ENCODE data around the gene B4GALNT4. TPM values are rescaled to one million over a fixed set of nuclear protein-coding genes. Genes with fewer than 3 reads are reported as not detected.
A peak's percentile ranks its signal among the peaks of the same experiment; 100 is the strongest.
"Not testable (repeated sequence)": the region's sequence is repeated elsewhere in the genome, so short reads cannot be mapped to it uniquely, and the experiment has no call there.

The B4GALNT4 gene
- total RNA-seq, 1 donor from 2014 or later, result 294 TPM

GRCh38 chr11:340539-341512, 28.5 kb upstream of the B4GALNT4 start:
- peaks cover 12% of the 10 kb centered on the region for H3K4me1 Mint-ChIP-seq (ENCODE audit: low read depth)
- DNase-seq (ENCODE audit: low spot score, unreplicated experiment), result no peak
- no peaks in the 10 kb centered on the region for H3K9me3 Mint-ChIP-seq (ENCODE audit: low read depth)
- H3K27me3 Mint-ChIP-seq, result peaks cover 6% of the 10 kb centered on the region
- TF ChIP-seq, protein P1, sequence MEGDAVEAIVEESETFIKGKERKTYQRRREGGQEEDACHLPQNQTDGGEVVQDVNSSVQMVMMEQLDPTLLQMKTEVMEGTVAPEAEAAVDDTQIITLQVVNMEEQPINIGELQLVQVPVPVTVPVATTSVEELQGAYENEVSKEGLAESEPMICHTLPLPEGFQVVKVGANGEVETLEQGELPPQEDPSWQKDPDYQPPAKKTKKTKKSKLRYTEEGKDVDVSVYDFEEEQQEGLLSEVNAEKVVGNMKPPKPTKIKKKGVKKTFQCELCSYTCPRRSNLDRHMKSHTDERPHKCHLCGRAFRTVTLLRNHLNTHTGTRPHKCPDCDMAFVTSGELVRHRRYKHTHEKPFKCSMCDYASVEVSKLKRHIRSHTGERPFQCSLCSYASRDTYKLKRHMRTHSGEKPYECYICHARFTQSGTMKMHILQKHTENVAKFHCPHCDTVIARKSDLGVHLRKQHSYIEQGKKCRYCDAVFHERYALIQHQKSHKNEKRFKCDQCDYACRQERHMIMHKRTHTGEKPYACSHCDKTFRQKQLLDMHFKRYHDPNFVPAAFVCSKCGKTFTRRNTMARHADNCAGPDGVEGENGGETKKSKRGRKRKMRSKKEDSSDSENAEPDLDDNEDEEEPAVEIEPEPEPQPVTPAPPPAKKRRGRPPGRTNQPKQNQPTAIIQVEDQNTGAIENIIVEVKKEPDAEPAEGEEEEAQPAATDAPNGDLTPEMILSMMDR (IDR thresholded peaks at IDR 0.05; ENCODE audit: unreplicated experiment), result no peak
- H3K36me3 Mint-ChIP-seq (ENCODE audit: insufficient read depth), result no peaks in the 10 kb centered on the region
- no peak overlapping the region for H3K27ac Mint-ChIP-seq
- H3K4me3 Mint-ChIP-seq (ENCODE audit: low read depth), result no peak overlapping the region

- Mint-ChIP-seq H3K27me3 (peaks cover 6% of the 10 kb centered on the region), H3K27ac (no peak overlapping the region), H3K36me3 (ENCODE audit: insufficient read depth) (no peaks in the 10 kb centered on the region), H3K4me1 (ENCODE audit: low read depth) (peaks cover 2% of the 10 kb centered on the region), H3K4me3 (ENCODE audit: low read depth) (no peak overlapping the region), H3K9me3 (ENCODE audit: low read depth) (no peaks in the 10 kb centered on the region)
- DNase-seq (ENCODE audit: low spot score, unreplicated experiment), result no peak
- TF ChIP-seq, protein P1 (IDR thresholded peaks at IDR 0.05; ENCODE audit: unreplicated experiment), result no peak
Measured at GRCh38 chr11:342328-342727, 27.0 kb upstream of the B4GALNT4 start.

- DNase-seq (ENCODE audit: low spot score, unreplicated experiment), result no peak
- Mint-ChIP-seq H3K4me1 (ENCODE audit: low read depth) (peaks cover 2% of the 10 kb centered on the region), H3K27ac (no peak overlapping the region), H3K4me3 (ENCODE audit: low read depth) (no peak overlapping the region), H3K27me3 (peaks cover 6% of the 10 kb centered on the region), H3K9me3 (ENCODE audit: low read depth) (no peaks in the 10 kb centered on the region), H3K36me3 (ENCODE audit: insufficient read depth) (no peaks in the 10 kb centered on the region)
- TF ChIP-seq, protein P1 (IDR thresholded peaks at IDR 0.05; ENCODE audit: unreplicated experiment), result no peak
Measured at GRCh38 chr11:344836-345578, 24.3 kb upstream of the B4GALNT4 start.

GRCh38 chr11:346529-346928, 22.8 kb upstream of the B4GALNT4 start:
- Mint-ChIP-seq H3K4me3 (ENCODE audit: low read depth) (no peak overlapping the region), H3K36me3 (ENCODE audit: insufficient read depth) (no peaks in the 10 kb centered on the region), H3K4me1 (ENCODE audit: low read depth) (peaks cover 12% of the 10 kb centered on the region), H3K9me3 (ENCODE audit: low read depth) (no peaks in the 10 kb centered on the region), H3K27ac (peak overlapping the region; percentile 52), H3K27me3 (peaks cover 5% of the 10 kb centered on the region)
- DNase-seq (ENCODE audit: low spot score, unreplicated experiment), result no peak
- TF ChIP-seq, protein P1 (IDR thresholded peaks at IDR 0.05; ENCODE audit: unreplicated experiment), result no peak

DNA sequence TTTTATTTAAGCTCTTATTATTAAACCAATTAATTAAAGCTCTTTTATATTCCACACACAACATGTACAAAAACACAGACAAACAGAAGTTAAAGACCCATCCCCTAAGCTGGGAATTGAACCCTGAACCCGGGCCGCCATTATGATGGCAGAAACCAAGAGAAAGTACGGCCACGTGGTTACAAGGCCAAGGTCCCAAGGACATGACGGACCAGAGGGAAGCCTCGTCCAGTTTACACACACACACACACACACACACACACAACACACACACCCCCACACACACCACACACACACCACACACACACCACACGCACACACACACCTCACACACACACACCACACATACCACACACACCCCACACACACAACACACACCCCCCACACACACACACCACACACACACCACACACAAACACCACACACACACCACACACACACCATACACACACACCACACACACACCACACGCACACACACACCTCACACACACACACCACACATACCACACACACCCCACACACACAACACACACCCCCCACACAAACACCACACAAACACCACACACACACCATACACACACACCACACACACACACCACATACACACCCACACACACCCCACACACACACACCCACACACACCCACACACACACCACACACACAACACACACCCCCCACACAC, 19.9 kb upstream of the B4GALNT4 start:
- DNase-seq (ENCODE audit: low spot score, unreplicated experiment); H3K27me3 Mint-ChIP-seq; H3K4me3 Mint-ChIP-seq (ENCODE audit: low read depth); H3K27ac Mint-ChIP-seq; H3K36me3 Mint-ChIP-seq (ENCODE audit: insufficient read depth); H3K9me3 Mint-ChIP-seq (ENCODE audit: low read depth): not testable (repeated sequence)
- H3K4me1 Mint-ChIP-seq (ENCODE audit: low read depth), result peaks cover 26% of the 10 kb centered on the region

DNA sequence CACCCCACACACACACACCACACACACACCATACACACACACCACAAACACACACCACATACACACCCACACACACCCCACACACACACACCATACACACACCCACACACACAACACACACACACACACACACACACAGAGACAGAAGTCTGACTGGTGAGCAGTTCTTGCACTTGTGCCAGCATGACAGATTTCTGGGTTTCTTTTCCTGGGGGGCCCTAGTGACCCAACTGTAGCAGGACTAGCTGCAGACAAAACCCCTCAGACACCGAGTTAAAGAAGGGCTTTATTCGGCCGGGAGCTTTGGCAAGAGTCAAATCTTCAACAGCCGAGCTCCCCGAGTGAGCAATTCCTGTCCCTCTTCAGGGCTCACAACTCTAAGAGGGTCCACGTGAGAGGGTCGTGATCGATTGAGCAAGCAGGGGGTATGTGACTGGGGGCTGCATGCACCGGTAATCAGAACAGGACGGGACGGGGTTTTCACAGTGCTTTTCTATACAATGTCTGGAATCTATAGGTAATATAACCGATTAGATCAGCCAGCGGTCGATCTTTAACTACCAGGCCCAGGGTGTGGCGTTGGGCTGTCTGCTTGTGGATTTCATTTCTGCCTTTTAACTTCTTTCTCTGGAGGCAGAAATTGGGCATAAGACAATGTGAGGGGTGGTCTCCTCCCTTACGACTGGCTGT, 19.1 kb upstream of the B4GALNT4 start:
- H3K4me1 Mint-ChIP-seq (ENCODE audit: low read depth), result peaks cover 27% of the 10 kb centered on the region

More for the DNA sequence above, 19.1 kb upstream of the B4GALNT4 start:
- not testable (repeated sequence) for H3K36me3 Mint-ChIP-seq (ENCODE audit: insufficient read depth); H3K27ac Mint-ChIP-seq; DNase-seq (ENCODE audit: low spot score, unreplicated experiment); H3K27me3 Mint-ChIP-seq; H3K9me3 Mint-ChIP-seq (ENCODE audit: low read depth); H3K4me3 Mint-ChIP-seq (ENCODE audit: low read depth)

Data from progenitor cell of endocrine pancreas (in vitro differentiated cells).